SW480 (cell line): ENCODE measurements around the gene APMAP.

Experiments used
- DNase-seq: peaks from one replicate; pipeline ENCODE4 v3.0.0-alpha.2; 2016; ENCODE audit warnings: low spot score

The APMAP gene

GRCh38 chr20:24965065-24965919 is 27.3 kb downstream of the APMAP start:
- DNase-seq, result no peak

- no peak for DNase-seq
Observed at GRCh38 chr20:24964506-24964840, 28.1 kb downstream of the APMAP start.

DNA sequence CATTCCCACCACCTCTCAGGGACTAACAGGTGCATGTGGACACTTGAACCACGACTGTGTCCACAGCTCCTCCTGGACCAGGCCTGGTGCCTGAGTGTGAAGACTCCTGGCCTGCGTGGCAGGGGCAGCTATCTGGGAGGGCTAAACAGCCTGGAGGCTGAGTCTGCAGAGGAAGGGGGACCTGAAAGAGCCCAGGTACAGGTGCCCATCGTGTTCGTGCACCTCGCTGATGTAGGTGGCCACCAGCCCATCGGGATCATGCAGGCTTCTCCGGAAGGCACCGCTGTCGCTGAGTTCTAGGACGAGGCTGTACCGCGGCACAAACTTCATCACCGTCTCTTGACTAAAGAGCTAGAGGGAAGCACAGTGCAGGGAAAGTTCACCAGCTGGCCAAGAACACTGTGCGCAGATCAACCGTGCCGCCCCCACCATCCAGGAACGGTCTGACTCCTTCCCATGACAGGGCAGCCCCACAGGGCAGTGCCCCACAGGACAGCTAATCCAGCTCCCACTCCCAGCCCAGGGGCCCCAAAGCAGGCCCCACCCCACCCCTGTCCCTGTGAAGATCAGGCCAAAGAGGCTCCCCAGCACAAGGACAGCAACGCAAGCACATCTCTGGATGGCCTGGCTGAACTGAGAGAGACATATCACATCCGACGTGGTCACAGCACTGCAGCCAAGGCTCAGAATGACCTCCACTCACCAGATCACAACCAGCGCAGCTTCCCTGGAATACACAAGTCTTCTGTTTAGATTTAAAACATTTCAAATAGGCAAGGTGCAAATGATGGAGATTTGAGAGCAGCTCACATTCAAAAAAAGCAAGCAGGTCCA is 28.7 kb downstream of the APMAP start:
- DNase-seq, result no peak

GRCh38 chr20:24962510-24962909 is 30.0 kb downstream of the APMAP start:
- DNase-seq, result no peak

DNA sequence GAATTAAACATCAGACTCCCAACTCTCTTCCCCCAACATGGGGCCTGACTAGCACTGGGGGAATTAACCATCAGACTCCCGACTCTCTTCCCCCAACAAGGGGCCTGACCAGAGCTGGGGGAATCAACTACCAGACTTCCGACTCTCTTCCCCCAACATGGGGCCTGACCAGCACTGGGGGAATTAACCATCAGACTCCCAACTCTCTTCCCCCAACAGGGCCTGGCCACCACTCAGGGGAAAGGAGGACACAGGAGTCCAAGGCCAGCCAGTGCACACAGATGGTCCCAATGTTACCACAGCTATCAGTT is 30.4 kb downstream of the APMAP start:
- no peak for DNase-seq

DNA sequence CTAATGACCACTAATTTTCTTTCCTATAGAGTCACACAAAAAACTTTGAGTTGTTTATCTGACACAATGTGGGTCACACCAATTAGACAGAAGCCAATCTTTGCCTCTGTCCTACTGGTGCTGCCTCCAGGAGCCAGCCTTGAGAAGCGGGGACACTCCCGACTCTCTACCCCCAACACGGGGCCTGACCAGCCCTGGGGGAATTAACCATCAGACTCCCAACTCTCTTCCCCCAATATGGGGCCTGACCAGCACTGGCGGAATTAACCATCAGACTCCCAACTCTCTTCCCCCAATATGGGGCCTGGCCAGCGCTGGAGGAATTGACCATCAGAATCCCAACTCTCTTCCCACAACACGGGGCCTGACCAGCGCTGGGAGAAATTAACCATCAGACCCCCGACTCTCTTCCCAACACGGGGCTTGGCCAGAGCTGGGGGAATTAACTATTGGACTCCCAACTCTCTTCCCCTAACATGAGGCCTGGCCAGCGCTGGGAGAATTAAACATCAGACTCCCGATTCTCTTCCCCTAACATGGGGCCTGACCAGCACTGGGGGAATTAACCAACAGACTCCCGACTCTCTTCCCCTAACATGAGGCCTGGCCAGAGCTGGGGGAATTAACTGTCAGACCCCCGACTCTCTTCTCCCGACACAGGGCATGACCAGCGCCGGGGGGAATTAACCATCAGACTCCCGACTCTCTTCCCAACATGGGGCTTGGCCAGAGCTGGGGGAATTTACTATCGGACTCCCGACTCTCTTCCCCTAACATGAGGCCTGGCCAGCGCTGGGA is 31.0 kb downstream of the APMAP start:
- no peak for DNase-seq

GRCh38 chr20:24960861-24961260 is 31.7 kb downstream of the APMAP start:
- no peak for DNase-seq

GRCh38 chr20:24960302-24960801 is 32.2 kb downstream of the APMAP start:
- no peak for DNase-seq

DNA sequence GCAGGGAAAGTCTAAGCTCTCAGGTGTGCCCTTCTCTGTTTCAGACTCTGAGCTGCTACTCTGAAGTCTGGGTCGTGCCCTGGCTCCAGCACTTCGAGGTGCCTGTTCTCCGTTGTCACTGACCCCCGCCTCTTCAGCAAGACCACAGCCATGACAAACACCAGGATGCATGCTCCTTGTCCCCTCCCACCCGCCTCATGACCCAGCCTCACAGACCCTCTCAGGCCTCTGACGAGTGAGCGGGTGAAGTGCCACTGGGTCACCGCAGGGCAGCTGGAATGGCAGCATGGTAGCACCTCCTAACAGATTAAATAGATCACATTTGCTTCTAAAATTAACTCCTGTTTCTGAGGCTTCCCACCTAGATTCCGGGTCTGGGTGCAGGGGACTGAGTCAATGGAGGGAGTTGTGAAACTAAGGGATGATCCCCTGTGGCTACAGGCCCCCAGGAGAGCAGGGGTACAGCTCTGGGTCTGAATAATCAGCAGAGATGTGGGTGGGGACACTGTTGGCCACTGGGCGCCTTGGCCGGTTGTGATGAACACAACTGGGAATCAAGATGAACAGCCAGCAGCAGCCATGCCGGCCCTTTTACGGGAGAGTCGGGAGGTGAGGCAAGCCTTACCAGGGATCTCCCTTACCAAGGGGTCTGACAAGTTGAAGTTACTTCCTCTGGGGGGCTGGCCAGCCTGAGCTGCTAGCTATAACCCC is 32.8 kb downstream of the APMAP start:
- no peak for DNase-seq

DNA sequence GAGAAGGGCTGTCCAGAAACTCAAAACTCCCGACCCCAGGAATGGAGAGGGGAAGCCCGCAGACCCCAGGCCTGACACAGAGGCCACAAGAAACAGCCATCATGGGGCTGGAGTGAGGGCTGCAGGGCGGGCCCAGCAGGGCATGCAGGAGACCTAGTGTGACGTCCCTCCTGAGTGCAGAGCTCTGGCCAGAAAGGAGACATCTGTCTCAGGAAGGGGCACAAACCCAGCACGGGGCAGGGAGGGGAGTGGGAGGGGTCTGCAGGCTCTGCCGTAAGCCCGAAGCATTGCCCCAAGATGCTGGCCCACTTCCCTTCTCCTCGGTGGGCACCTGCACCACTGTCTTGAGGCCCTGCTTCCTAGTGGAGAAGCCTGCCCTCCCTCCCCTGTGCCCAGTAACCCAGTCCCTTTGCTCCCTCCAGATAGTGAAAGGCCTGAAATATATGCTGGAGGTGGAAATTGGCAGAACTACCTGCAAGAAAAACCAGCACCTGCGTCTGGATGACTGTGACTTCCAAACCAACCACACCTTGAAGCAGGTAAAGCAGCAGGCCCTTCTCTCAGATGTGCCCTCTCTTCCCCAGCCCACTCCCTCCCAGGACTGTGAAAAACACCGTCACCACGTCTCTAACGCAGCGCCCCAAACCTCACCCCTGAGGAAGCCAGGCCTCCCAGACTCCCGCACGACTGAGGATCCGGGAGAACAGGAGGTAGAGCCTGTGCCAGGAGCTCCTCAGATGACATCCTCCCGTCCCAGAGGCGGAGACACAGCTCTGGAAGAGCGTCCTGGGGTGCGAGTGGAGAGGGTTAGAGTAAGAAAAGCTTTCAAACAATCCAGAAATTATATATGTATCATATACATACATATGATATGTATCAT is 33.8 kb downstream of the APMAP start:
- no peak for DNase-seq

GRCh38 chr20:24957326-24958016 is 35.1 kb downstream of the APMAP start:
- DNase-seq, result no peak

GRCh38 chr20:24956001-24956841 is 36.3 kb downstream of the APMAP start:
- no peak for DNase-seq

DNA sequence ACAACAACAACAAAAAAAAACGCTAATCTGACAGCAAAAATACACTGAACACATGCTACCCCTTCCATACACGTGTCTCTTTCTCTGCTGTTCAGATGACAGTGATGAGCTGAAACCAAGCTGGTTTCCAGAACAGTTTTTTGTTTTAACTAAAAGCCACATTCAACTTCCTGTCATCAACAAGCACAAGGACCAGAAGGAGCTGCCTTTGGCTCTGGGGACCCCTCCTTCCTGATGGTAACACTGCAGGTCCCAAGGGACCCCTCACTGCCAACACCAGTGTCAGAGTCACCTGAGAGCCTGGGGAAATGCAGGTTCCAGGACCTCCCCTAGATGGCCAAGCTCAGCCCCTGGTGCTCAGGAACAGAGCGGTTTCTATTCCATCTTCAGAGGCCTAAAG is 37.5 kb downstream of the APMAP start:
- DNase-seq, result no peak

DNA sequence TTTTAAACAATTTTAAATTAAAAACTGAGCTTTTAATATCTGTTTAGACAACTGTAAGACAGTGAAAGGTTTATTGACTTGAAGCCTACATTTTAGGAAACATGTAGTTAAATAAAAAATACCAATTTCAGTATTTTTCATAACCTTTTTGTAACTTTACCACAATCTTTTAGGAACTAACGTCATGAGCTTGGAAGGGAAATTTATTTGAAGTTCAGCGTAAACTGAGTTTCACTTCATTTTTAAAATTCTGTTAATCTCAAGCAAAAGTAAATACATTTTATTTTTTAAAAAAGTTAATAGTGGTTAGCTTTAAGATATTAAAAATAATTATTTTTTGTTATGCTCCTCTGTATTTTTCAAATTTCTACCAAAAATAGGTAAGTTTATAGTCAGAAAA is 38.0 kb downstream of the APMAP start:
- no peak for DNase-seq

DNA sequence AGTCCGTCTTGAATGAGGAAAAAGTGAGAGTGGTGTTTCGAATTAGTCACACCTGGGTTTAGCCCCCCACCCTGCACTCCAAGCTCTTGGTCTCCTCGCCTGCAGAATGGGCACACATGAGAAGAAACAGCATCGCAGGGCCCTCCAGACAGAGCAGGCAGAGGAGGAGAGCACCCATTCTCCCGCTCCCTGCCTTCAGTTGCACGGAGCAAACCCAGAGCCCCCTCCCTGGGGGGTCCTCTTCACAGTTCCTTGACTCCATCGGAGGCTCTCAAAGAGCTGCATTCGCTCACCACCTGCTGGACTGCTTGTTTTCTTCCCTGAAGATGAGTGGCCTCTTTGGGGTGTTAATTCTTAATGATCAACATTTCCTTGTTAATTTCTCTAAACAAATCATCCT is 38.4 kb downstream of the APMAP start:
- no peak for DNase-seq

GRCh38 chr20:24953621-24954133 is 38.9 kb downstream of the APMAP start:
- no peak for DNase-seq

DNA sequence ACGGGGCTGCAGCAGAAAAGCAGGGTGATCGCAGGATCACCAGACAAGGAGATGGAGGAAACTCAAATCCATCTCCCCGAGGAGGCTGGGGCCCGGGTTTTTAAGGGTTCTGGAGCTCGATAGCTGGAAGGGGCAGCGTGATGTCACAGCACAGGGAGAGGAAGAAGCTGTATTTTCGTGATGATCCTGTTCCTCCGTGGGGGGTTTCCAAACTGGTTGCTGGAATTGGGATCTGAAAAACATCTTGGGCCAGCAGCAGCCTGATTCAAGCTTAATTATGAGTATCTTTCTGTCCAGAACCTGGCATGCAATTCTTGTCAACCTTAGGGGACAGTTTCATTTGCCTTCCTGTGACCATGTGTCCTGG is 39.4 kb downstream of the APMAP start:
- DNase-seq, result no peak

DNA sequence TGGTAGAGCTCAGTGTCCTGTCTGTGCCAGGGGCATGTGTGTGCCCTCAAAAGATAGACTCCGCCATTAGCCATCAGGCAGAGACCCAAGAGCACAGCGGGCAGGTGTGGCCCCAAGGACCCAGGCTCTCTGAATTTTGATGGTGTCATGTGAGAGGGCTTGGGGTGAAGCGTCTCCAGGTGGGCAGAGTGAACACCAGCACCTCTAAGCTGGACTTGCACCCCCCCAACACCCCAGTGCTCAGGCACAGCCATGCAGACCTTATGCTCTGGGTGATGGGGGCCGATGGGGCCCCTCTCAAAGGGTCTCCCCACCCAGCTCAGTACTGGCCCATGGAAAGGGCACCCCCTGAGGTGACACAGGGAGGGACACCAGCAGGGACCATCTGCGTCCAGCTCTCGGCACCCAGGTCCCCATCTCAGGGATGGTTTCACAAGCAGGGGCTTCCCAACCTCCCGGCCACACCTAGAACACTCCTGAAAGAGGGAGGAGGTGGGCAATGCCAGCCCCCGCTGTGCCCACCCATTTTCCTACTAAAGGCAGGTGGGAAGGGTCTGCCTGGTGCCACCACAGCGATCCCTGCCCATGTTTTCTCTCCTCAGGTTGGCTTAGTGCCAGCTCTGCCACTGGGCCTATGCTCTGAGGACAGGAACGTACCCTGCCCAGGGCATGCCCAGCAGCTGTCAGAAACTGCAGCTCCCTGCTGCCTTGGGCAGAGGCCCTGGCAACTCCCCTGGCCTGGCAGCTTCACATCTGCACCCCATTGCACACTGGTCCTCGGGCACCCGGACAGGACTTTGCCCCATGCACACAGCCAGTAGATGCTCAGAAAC is 40.0 kb downstream of the APMAP start:
- DNase-seq, result no peak
